ENCODE results near the gene RAB7B.

- TF ChIP-seq POLR2A (IDR thresholded peaks at IDR 0.05) (no peak), POLR2AphosphoS5 (IDR thresholded peaks at IDR 0.05) (no peak), CTCF (IDR thresholded peaks at IDR 0.05) (no peak)
Observed at GRCh38 chr1:205936311-205936710, 66.9 kb downstream of the RAB7B start.
